K562 (cell line): ENCODE results near the gene CCNK. TPM values are rescaled to one million over a fixed set of nuclear protein-coding genes. Genes with fewer than 3 reads are reported as not detected.

Source experiments
- ATAC-seq: fragments of 200-7000 bp; cut with Tn5 transposase; 3 replicates; pipeline ENCODE4 v1.9.1; 2020; ENCODE audit warnings: moderate library complexity
- BruUV-seq: library from RNA; stranded (reverse); fragments of 400-500 nt; replicated peaks from 2 replicates; lab custom pipeline; 2021; lab: Mats Ljungman, UMichigan
- CTCF ChIA-PET: fragments of 300-600 bp; formaldehyde crosslinking; extraction: SDS; loops from one replicate; lab custom pipeline; 2021; ENCODE audit warnings: low intra/inter-chr PET ratio; lab: Yijun Ruan, JAX
- POLR2A ChIA-PET: fragments of 300-600, 350-650 bp; sonication (Branson Sonifier 250); formaldehyde crosslinking; extraction: SDS; loops from one replicate; lab custom pipeline; 2021; ENCODE audit warnings: antibody characterized with exemption, inconsistent platforms; lab: Yijun Ruan, JAX
- DNase-seq, 4 experiments: peaks; one replicate each; pipeline versions ENCODE4 v3.0.0 to v3.0.0-alpha.2; 2011 to 2018; ENCODE audit warnings: low spot score in 3 of 4, mixed read lengths in 3 of 4; ENCODE audit errors: extremely low read depth in 1 of 4
- FAIRE-seq: peaks from 2 replicates; lab custom pipeline; 2011; peaks lifted over from hg19 to GRCh38; lab: Jason Lieb, UNC
- H2AFZ ChIP-seq: 2 replicates; pipeline ENCODE4 v1.6.0; 2011; ENCODE audit warnings: low read depth, low read length, control low read depth, inconsistent platforms
- H3K27ac ChIP-seq: fragments of 200-600 bp; 3 replicates; pipeline ENCODE4 v1.8.0; 2011; ENCODE audit warnings: low read depth, mild to moderate bottlenecking, control low read depth, inconsistent platforms, low read length, moderate library complexity, mixed read lengths; ENCODE audit errors: extremely low read depth
- H3K27me3 ChIP-seq, 2 experiments: fragments of 300-600 bp in 1 of 2; 2 replicates in 1 of 2; 3 replicates in 1 of 2; pipeline versions ENCODE4 v1.6.0 to v1.8.0; 2011; ENCODE audit warnings: inconsistent platforms in 2 of 2, low read length in 2 of 2, mild to moderate bottlenecking in 1 of 2, mixed read lengths in 1 of 2, moderate library complexity in 1 of 2; ENCODE audit not compliant: control insufficient read depth in 2 of 2, insufficient read depth in 2 of 2
- H3K36me3 ChIP-seq: fragments of 300-600 bp; 3 replicates; pipeline ENCODE4 v1.8.0; 2011; ENCODE audit warnings: mild to moderate bottlenecking, low read length, inconsistent platforms; ENCODE audit not compliant: control insufficient read depth, insufficient read depth
- H3K4me1 ChIP-seq, 2 experiments: fragments of 200-600 bp in 1 of 2; replicated peaks in 1 of 2; 2 replicates in 1 of 2; 3 replicates in 1 of 2; pipeline versions ENCODE4 v1.5.1 to v1.8.0; 2011; ENCODE audit warnings: inconsistent platforms in 2 of 2, low read length in 2 of 2, mild to moderate bottlenecking in 1 of 2, mixed read lengths in 1 of 2, moderate library complexity in 1 of 2; ENCODE audit not compliant: control insufficient read depth in 2 of 2, insufficient read depth in 2 of 2
- H3K4me2 ChIP-seq: 2 replicates; pipeline ENCODE4 v1.6.1; 2011; ENCODE audit warnings: low read length, control low read depth, inconsistent platforms, mixed read lengths; ENCODE audit not compliant: insufficient read depth
- H3K4me3 ChIP-seq: fragments of 200-600 bp; sonication (generic), shearing (Covaris generic); 2 replicates; pipeline ENCODE4 v1.5.1; 2016; ENCODE audit warnings: control low read depth, inconsistent platforms
- H3K79me2 ChIP-seq: fragments of 200-600 bp; 3 replicates; pipeline ENCODE4 v1.8.0; 2011; ENCODE audit warnings: low read length, inconsistent platforms; ENCODE audit not compliant: control insufficient read depth, insufficient read depth
- H3K9ac ChIP-seq, 2 experiments: 2 replicates each; pipeline versions ENCODE4 v1.6.0 to v1.6.1; 2011; ENCODE audit warnings: low read depth in 2 of 2, low read length in 2 of 2, control low read depth in 1 of 2, inconsistent platforms in 1 of 2, mild to moderate bottlenecking in 1 of 2, mixed read lengths in 1 of 2; ENCODE audit not compliant: insufficient read depth in 1 of 2
- H3K9me1 ChIP-seq: one replicate; pipeline ENCODE4 v1.6.0; 2011; ENCODE audit warnings: inconsistent platforms, mild to moderate bottlenecking, low read length, moderate library complexity; ENCODE audit not compliant: control insufficient read depth, insufficient read depth
- H3K9me3 ChIP-seq: replicated peaks from 2 replicates; pipeline ENCODE4 v1.5.1; 2011; ENCODE audit warnings: low read depth, low read length, inconsistent platforms; ENCODE audit not compliant: control insufficient read depth, insufficient read depth
- H4K20me1 ChIP-seq: replicated peaks from 2 replicates; pipeline ENCODE4 v1.6.1; 2011; ENCODE audit warnings: low read length, inconsistent platforms, mixed read lengths; ENCODE audit not compliant: control insufficient read depth, insufficient read depth
- JUN ChIP-seq, 2 experiments: sonication (generic) in 1 of 2; formaldehyde crosslinking in 1 of 2; IDR thresholded peaks; 2 replicates each; pipeline versions ENCODE4 v1.6.1 to v1.8.0; 2012 to 2022; ENCODE audit warnings: borderline replicate concordance in 2 of 2, mild to moderate bottlenecking in 2 of 2, improper control_type of control experiment in 1 of 2, low read depth in 1 of 2, low read length in 1 of 2, missing genetic modification reagents in 1 of 2
- NBN ChIP-seq: fragments of 450-650 bp; IDR thresholded peaks from 2 replicates; pipeline ENCODE4 v1.6.1; 2016; ENCODE audit warnings: low read depth, mild to moderate bottlenecking
- NFE2 ChIP-seq: IDR thresholded peaks from 2 replicates; pipeline ENCODE4 v1.6.1; 2014; ENCODE audit warnings: antibody characterized with exemption, low read depth
- PCBP1 ChIP-seq: fragments of 200-400 bp; formaldehyde crosslinking; IDR thresholded peaks from 2 replicates; pipeline ENCODE4 v1.6.1; 2018; ENCODE audit warnings: mild to moderate bottlenecking, low read depth, low read length; ENCODE audit not compliant: poor library complexity, severe bottlenecking
- PHB2 ChIP-seq: fragments of 450-650 bp; IDR thresholded peaks from 2 replicates; pipeline ENCODE4 v1.6.1; 2017; ENCODE audit warnings: low read depth
- SP1 ChIP-seq: sonication (generic); formaldehyde crosslinking; IDR thresholded peaks from 2 replicates; pipeline ENCODE4 v1.8.1; 2022; ENCODE audit warnings: mild to moderate bottlenecking, missing genetic modification reagents
- TAF1 ChIP-seq: IDR thresholded peaks from 2 replicates; pipeline ENCODE4 v1.6.1; 2011; ENCODE audit warnings: mild to moderate bottlenecking, low read length, moderate library complexity; ENCODE audit not compliant: insufficient read depth, control insufficient read depth, severe bottlenecking; ENCODE audit errors: extremely low read depth
- TAF7 ChIP-seq: fragments of 450-650 bp; IDR thresholded peaks from 2 replicates; pipeline ENCODE4 v1.6.1; 2016; ENCODE audit warnings: missing genetic modification characterization, missing compliant biosample characterization
- ZNF124 ChIP-seq: sonication (generic); formaldehyde crosslinking; IDR thresholded peaks from 2 replicates; pipeline ENCODE4 v1.8.1; 2022; ENCODE audit warnings: missing genetic modification reagents
- WGBS: fragments of 100-300 bp; shearing (Covaris generic); methylation state at CpG from one replicate; pipeline ENCODE4 v1.1.6; 2016; ENCODE audit warnings: low coverage, mixed read lengths; ENCODE audit not compliant: insufficient coverage; ENCODE audit errors: missing lambda C conversion rate; 5-methylcytosine and 5-hydroxymethylcytosine counted together
- in situ Hi-C: fragments of 300-500 bp; cut with MboI; formaldehyde crosslinking; loops from 4 replicates; pipeline ENCODE4 v1.15.0; 2018; ENCODE audit warnings: inconsistent platforms, mixed read lengths
- intact Hi-C: fragments of 100-400 bp; cut with micrococcal nuclease; formaldehyde crosslinking; loops from 2 replicates; pipeline ENCODE4 v1.14.2; 2022
- polyA plus RNA-seq, 8 experiments: library from polyadenylated mRNA; depleted of rRNA in 4 of 8; stranded (reverse) in 5 of 8; unstranded in 3 of 8; fragments of >200 nt; fragmentation: Nextera tagmentation in 2 of 8; fragmentation: Illumina TruSeq in 1 of 8; extraction: Ambion mirVana in 2 of 8; extraction: Trizol in 1 of 8; gene quantifications; 2 replicates each; pipeline versions ENCODE4 v1.2.1 to v1.2.3, GENCODE V29; 2011 to 2014; ENCODE audit warnings: inconsistent platforms in 1 of 8, missing spikeins in 1 of 8
- total RNA-seq, 7 experiments: library from RNA; depleted of rRNA in 6 of 7; stranded (reverse); fragments of >200 nt in 6 of 7; fragmentation: Illumina TruSeq in 2 of 7; extraction: Trizol in 2 of 7; gene quantifications; 2 replicates each; pipeline versions ENCODE4 v1.2.1 to v1.2.3, GENCODE V29; 2011 to 2021; ENCODE audit warnings: low replicate concordance in 1 of 7
- TF ChIP-seq, protein P1 (sequence below): fragments of 450-650 bp; IDR thresholded peaks from 2 replicates; pipeline ENCODE4 v1.6.1; 2018; ENCODE audit not compliant: partially characterized antibody
- TF ChIP-seq, protein P2 (sequence below): fragments of 250-450 bp; sonication (Bioruptor Pico); IDR thresholded peaks from 2 replicates; pipeline ENCODE4 v1.4.0; 2020

Gene CCNK
- total and polyA plus RNA-seq, 9 of the 15 experiments (the other 6 are each of a cell fraction or from before 2014, with no cell fraction given) = 5.8 to 84.2 (median 16.4) TPM

DNA sequence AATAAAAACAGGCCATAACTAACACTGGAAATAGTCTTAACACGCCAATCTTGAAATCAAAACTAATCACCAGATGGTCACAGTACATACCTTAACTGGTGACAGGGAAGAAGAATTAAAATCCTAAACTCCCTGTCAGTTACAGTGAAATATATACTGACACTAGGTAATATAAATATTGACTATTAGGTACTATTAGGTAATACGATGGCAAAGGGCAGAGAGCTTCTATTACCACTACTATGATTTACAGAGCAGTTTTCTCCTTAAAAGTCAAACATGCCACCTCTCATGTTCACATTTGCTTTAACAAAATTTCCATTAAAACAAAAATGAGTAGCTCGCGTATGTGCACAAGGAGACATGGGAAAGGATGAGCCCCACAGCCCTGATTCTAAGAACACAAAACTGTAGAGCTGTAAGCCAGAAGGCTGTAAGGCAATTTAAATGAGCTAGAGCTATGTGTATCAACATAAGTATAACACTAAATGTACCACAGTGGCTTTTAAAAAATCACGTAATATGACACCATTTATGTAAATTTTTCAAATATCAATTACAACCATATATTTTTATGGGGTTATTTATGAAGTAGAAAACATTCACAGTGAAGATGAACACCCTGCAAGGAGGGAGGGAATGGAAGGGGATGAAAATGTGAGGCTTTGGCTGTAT, 19.7 kb upstream of the CCNK start:
- CTCF ChIA-PET = no interaction called here
- no peak overlapping the region for H3K4me3 ChIP-seq
- ATAC-seq (no peak), DNase-seq (no peak), FAIRE-seq (no peak)
- H3K27ac ChIP-seq = no peak overlapping the region
- H3K9me1 ChIP-seq = no peaks in the 10 kb centered on the region
- intact Hi-C loops (no loop called here), in situ Hi-C loops (no loop called here)
- POLR2A ChIA-PET = interaction anchor here (0.8 to 1.6 kb wide), 8 partner anchors 10 to 60 kb away, joined by 3 to 5 read pairs (median 4); partner anchors contain the start of genes CCNK and SETD3
- no peak overlapping the region for H2AFZ ChIP-seq
- no peaks in the 10 kb centered on the region for H3K9me3 ChIP-seq
- peaks cover 0 to 12% of the 10 kb centered on the region in 2 experiments; a peak in 2 of 5 replicates for H3K4me1 ChIP-seq
- H3K4me2 ChIP-seq = no peak overlapping the region
- no TSS peak for BruUV-seq
- no peaks in the 10 kb centered on the region for H3K27me3 ChIP-seq
- H4K20me1 ChIP-seq = peaks cover 6% of the 10 kb centered on the region; the same call in 1 of the 2 replicates
- peaks cover 70% of the 10 kb centered on the region; the same call in 2 of the 3 replicates for H3K36me3 ChIP-seq
- peaks cover 4% of the 10 kb centered on the region; the same call in 1 of the 3 replicates for H3K79me2 ChIP-seq
- WGBS = 84% methylated on average over 5 of the region's 5 CpGs
- no peak overlapping the region for H3K9ac ChIP-seq
- TF ChIP-seq, protein P1, sequence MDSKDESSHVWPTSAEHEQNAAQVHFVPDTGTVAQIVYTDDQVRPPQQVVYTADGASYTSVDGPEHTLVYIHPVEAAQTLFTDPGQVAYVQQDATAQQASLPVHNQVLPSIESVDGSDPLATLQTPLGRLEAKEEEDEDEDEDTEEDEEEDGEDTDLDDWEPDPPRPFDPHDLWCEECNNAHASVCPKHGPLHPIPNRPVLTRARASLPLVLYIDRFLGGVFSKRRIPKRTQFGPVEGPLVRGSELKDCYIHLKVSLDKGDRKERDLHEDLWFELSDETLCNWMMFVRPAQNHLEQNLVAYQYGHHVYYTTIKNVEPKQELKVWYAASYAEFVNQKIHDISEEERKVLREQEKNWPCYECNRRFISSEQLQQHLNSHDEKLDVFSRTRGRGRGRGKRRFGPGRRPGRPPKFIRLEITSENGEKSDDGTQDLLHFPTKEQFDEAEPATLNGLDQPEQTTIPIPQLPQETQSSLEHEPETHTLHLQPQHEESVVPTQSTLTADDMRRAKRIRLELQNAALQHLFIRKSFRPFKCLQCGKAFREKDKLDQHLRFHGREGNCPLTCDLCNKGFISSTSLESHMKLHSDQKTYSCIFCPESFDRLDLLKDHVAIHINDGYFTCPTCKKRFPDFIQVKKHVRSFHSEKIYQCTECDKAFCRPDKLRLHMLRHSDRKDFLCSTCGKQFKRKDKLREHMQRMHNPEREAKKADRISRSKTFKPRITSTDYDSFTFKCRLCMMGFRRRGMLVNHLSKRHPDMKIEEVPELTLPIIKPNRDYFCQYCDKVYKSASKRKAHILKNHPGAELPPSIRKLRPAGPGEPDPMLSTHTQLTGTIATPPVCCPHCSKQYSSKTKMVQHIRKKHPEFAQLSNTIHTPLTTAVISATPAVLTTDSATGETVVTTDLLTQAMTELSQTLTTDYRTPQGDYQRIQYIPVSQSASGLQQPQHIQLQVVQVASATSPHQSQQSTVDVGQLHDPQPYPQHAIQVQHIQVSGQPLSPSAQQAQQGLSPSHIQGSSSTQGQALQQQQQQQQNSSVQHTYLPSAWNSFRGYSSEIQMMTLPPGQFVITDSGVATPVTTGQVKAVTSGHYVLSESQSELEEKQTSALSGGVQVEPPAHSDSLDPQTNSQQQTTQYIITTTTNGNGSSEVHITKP = no peak
- TF ChIP-seq PCBP1 = no peak
- TF ChIP-seq, protein P2, sequence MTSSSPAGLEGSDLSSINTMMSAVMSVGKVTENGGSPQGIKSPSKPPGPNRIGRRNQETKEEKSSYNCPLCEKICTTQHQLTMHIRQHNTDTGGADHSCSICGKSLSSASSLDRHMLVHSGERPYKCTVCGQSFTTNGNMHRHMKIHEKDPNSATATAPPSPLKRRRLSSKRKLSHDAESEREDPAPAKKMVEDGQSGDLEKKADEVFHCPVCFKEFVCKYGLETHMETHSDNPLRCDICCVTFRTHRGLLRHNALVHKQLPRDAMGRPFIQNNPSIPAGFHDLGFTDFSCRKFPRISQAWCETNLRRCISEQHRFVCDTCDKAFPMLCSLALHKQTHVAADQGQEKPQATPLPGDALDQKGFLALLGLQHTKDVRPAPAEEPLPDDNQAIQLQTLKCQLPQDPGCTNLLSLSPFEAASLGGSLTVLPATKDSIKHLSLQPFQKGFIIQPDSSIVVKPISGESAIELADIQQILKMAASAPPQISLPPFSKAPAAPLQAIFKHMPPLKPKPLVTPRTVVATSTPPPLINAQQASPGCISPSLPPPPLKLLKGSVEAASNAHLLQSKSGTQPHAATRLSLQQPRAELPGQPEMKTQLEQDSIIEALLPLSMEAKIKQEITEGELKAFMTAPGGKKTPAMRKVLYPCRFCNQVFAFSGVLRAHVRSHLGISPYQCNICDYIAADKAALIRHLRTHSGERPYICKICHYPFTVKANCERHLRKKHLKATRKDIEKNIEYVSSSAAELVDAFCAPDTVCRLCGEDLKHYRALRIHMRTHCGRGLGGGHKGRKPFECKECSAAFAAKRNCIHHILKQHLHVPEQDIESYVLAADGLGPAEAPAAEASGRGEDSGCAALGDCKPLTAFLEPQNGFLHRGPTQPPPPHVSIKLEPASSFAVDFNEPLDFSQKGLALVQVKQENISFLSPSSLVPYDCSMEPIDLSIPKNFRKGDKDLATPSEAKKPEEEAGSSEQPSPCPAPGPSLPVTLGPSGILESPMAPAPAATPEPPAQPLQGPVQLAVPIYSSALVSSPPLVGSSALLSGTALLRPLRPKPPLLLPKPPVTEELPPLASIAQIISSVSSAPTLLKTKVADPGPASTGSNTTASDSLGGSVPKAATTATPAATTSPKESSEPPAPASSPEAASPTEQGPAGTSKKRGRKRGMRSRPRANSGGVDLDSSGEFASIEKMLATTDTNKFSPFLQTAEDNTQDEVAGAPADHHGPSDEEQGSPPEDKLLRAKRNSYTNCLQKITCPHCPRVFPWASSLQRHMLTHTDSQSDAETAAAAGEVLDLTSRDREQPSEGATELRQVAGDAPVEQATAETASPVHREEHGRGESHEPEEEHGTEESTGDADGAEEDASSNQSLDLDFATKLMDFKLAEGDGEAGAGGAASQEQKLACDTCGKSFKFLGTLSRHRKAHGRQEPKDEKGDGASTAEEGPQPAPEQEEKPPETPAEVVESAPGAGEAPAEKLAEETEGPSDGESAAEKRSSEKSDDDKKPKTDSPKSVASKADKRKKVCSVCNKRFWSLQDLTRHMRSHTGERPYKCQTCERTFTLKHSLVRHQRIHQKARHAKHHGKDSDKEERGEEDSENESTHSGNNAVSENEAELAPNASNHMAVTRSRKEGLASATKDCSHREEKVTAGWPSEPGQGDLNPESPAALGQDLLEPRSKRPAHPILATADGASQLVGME (CRISPR knock-in tag) = no peak
- TF ChIP-seq SP1 (CRISPR knock-in tag) = no peak
- no peak for TF ChIP-seq PHB2
- no peak for TF ChIP-seq TAF1
- TF ChIP-seq ZNF124 (CRISPR knock-in tag) = no peak
- no peak for TF ChIP-seq TAF7
- no peak for TF ChIP-seq JUN (IDR thresholded peaks at IDR 0.05; ENCODE audit: borderline replicate concordance, low read depth, low read length)
- no peak for TF ChIP-seq JUN (CRISPR knock-in tag; IDR thresholded peaks at IDR 0.05; ENCODE audit: borderline replicate concordance)
- no peak for TF ChIP-seq NBN
- TF ChIP-seq NFE2 = no peak
